Measurements from ENCODE around the gene TRAPPC10. TPM values are rescaled to one million over a fixed set of nuclear protein-coding genes. Genes with fewer than 3 reads are reported as not detected.

TRAPPC10 gene
- total and polyA plus RNA-seq, 10 of the 15 experiments (the other 5 are each of a cell fraction or from before 2014, with no cell fraction given) = 1.1 to 39.6 (median 28.2) TPM

DNA sequence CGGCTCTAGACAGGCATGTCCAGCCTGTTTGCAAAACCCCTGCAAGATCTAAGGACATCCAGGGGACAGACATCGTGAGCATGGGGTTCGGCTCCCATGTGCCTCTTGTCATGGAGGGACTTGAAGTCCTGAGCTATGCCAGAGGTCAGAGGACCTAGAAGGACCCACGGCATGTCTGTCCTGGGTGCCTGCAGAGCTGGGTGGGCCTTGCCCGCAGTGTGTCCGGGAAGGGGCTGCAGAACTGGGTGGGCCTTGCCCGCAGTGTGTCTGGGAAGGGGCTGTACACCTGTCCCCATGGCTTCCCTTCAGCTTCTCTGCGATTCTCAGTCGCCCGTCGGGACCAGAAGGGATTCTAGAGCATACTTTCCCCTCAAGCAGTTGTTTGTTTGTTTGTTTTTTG, 20.0 kb upstream of the TRAPPC10 start:
- POLR2A ChIA-PET = no interaction called here
- SMC1A ChIA-PET (ENCODE audit: uncharacterized antibody, unreplicated experiment) = no interaction called here
- peaks cover 0 to 1% of the 10 kb centered on the region in 2 experiments; a peak in 1 of 4 replicates for H3K27me3 ChIP-seq (replicated peaks in 1 of 2; ENCODE audit: control insufficient read depth in 2 of 2, insufficient read depth in 2 of 2, low read length in 1 of 2)
- FAIRE-seq = no peak
- 72% methylated on average over 11 of the region's 11 CpGs for WGBS (ENCODE audit: insufficient coverage, insufficient replicate concordance, low lambda C conversion rate, missing lambda C conversion rate)
- DNase-seq (ENCODE audit: low read depth, low spot score) = no peak
- BruUV-seq (replicated peaks) = no TSS peak
- intact Hi-C loops (cut with micrococcal nuclease; ENCODE audit: unreplicated experiment) (no loop called here), in situ Hi-C loops (cut with MboI) (no loop called here)
- no peaks in the 10 kb centered on the region; the same call in 2 of the 3 replicates for H3K9me3 ChIP-seq (replicated peaks; ENCODE audit: control insufficient read depth, insufficient read depth, low read length)
- H3K79me2 ChIP-seq (ENCODE audit: control insufficient read depth, insufficient read depth, low read length) = no peaks in the 10 kb centered on the region
- no peak for ATAC-seq
- H3K36me3 ChIP-seq (ENCODE audit: control insufficient read depth in 2 of 2, insufficient read depth in 2 of 2, low read length in 1 of 2) = no peaks in the 10 kb centered on the region
- H3K4me2 ChIP-seq (ENCODE audit: control insufficient read depth, insufficient read depth) = no peak overlapping the region
- peaks cover 2% of the 10 kb centered on the region; the same call in 1 of the 2 replicates for H4K20me1 ChIP-seq (ENCODE audit: control insufficient read depth, insufficient read depth)
- RAD21 ChIA-PET (ENCODE audit: unreplicated experiment) = no interaction called here
- TF ChIP-seq PKNOX1 (IDR thresholded peaks at IDR 0.05) (no peak), RFX5 (IDR thresholded peaks at IDR 0.05; ENCODE audit: low read depth, low read length) (no peak), YBX1 (IDR thresholded peaks at IDR 0.05) (no peak), IRF4 (IDR thresholded peaks at IDR 0.05; ENCODE audit: low read depth, low read length) (no peak), MEF2A (IDR thresholded peaks at IDR 0.05; ENCODE audit: insufficient read depth, low read depth, low read length) (no peak)
- TF ChIP-seq, protein P1, sequence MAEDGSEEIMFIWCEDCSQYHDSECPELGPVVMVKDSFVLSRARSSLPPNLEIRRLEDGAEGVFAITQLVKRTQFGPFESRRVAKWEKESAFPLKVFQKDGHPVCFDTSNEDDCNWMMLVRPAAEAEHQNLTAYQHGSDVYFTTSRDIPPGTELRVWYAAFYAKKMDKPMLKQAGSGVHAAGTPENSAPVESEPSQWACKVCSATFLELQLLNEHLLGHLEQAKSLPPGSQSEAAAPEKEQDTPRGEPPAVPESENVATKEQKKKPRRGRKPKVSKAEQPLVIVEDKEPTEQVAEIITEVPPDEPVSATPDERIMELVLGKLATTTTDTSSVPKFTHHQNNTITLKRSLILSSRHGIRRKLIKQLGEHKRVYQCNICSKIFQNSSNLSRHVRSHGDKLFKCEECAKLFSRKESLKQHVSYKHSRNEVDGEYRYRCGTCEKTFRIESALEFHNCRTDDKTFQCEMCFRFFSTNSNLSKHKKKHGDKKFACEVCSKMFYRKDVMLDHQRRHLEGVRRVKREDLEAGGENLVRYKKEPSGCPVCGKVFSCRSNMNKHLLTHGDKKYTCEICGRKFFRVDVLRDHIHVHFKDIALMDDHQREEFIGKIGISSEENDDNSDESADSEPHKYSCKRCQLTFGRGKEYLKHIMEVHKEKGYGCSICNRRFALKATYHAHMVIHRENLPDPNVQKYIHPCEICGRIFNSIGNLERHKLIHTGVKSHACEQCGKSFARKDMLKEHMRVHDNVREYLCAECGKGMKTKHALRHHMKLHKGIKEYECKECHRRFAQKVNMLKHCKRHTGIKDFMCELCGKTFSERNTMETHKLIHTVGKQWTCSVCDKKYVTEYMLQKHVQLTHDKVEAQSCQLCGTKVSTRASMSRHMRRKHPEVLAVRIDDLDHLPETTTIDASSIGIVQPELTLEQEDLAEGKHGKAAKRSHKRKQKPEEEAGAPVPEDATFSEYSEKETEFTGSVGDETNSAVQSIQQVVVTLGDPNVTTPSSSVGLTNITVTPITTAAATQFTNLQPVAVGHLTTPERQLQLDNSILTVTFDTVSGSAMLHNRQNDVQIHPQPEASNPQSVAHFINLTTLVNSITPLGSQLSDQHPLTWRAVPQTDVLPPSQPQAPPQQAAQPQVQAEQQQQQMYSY (CRISPR knock-in tag; IDR thresholded peaks at IDR 0.05) = no peak
- TF ChIP-seq, protein P2, sequence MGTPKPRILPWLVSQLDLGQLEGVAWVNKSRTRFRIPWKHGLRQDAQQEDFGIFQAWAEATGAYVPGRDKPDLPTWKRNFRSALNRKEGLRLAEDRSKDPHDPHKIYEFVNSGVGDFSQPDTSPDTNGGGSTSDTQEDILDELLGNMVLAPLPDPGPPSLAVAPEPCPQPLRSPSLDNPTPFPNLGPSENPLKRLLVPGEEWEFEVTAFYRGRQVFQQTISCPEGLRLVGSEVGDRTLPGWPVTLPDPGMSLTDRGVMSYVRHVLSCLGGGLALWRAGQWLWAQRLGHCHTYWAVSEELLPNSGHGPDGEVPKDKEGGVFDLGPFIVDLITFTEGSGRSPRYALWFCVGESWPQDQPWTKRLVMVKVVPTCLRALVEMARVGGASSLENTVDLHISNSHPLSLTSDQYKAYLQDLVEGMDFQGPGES (IDR thresholded peaks at IDR 0.05) = no peak
- TF ChIP-seq, protein P3, sequence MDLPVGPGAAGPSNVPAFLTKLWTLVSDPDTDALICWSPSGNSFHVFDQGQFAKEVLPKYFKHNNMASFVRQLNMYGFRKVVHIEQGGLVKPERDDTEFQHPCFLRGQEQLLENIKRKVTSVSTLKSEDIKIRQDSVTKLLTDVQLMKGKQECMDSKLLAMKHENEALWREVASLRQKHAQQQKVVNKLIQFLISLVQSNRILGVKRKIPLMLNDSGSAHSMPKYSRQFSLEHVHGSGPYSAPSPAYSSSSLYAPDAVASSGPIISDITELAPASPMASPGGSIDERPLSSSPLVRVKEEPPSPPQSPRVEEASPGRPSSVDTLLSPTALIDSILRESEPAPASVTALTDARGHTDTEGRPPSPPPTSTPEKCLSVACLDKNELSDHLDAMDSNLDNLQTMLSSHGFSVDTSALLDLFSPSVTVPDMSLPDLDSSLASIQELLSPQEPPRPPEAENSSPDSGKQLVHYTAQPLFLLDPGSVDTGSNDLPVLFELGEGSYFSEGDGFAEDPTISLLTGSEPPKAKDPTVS (IDR thresholded peaks at IDR 0.05; ENCODE audit: low read depth, low read length) = no peak
- no peak overlapping the region for H3K9ac ChIP-seq (ENCODE audit: control insufficient read depth, insufficient read depth, low read length)
- CTCF ChIA-PET = no interaction called here
- no peak overlapping the region for H3K4me3 ChIP-seq
- H3K27ac ChIP-seq (ENCODE audit: control insufficient read depth, insufficient read depth) = no peak overlapping the region
- no peak overlapping the region for H2AFZ ChIP-seq (ENCODE audit: control insufficient read depth, low read depth, low read length)
- no peaks in the 10 kb centered on the region for H3K4me1 ChIP-seq (ENCODE audit: control insufficient read depth, insufficient read depth, low read length)

All from GM12878 (cell line).